Activated CD4-positive, alpha-beta T cell treated with anti-CD3 and anti-CD28 coated beads for 1 hour (primary cell): ENCODE data around the gene MYPN.
"Not testable (repeated sequence)": the region's sequence is repeated elsewhere in the genome, so short reads cannot be mapped to it uniquely, and the experiment has no call there.

Experiments used
- DNase-seq: peaks from one replicate; pipeline ENCODE4 v3.0.0-alpha.2; 2020

Gene MYPN

DNA sequence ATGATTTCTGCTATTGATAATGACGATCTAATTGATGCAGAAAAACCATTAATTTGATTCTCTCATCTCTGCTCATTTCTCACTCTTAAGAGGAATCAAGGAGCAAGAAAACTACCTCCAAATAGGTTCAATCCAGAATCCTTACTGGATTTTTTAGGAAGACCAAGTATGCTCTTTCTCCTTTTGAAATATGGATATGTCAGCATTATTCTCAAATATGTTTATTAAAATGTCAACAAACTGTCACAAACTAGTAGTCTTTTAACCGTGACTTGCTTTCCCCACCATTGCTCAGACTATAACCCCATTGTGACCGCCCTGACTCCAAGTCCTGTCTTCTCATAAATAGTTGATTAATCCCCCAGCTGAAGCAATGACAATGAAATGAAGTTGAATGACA lies 123.8 kb downstream of the MYPN start:
- no peak for DNase-seq

DNA sequence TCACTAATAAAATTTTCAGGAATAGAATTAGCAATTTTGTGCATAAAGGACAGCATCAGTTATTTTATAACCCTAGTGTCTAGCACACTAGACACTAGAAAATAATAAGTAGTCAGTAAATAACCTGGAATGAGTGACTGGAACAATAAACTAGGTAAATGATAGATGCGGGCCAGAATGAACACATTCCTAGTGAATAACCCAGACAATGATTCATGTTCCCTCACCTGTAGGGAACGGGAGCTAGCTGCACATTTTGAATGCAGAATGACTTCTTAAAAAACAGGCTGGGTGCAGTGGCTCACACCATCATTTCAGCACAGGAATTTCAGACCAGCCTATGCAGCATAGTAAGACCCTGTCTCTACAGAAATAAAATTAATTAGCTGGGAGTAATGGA lies 125.8 kb downstream of the MYPN start:
- DNase-seq = no peak

DNA sequence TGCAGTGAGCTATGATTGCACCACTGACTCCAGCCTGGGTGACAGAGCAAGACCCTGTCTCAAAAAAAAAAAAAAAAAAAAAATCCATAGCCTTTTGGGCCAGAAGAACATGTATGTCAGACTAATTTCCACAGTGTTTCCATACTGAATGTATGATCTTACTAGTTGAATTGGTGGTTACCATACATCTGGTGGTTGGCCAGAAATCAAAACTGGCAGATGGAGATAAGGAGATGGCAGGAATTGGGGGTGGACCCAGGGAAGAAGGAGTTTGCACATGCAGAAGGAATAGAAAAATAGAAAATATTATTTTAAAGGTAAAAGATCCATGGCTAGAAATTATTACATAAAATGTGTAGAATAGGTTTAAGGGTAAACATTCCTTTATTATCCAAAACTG lies 126.3 kb downstream of the MYPN start:
- DNase-seq = no peak

DNA sequence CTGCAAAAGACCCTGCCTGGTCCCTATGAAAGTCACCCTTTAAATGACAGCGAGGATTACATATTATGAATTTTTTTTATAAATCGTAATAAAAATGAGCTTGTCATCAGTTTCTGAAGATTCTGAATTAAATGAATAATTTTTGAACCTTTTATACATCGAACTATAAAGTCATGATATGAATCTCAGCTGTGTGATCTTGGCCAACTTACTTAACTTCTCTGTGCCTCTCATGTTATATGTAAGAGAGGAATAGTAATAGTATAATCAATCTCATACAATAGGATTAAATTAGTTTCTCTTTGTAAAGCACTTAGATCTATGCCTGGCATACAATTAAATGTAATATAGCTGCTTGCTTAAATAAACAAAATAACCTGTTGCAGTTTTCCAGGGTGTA lies 127.9 kb downstream of the MYPN start:
- DNase-seq = no peak

DNA sequence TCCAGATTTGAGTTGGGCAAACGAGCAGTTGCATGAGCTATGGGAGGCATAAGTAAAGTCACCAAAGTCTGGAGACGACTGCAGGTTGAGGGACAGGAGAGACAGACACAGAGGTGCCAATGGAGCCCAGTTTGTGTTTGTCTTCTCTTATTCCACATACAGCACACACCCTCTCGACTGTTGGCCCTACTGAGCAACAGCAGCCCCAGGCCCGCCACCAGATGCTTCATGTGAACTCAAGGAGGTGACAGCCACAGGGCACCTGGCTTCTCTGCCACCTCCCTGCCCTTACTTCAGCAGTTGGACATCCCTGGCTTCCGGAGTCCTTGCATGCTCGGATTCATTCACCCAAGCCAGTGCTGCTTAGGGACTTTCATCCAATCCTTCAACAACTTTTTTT lies 129.1 kb downstream of the MYPN start:
- DNase-seq = no peak

DNA sequence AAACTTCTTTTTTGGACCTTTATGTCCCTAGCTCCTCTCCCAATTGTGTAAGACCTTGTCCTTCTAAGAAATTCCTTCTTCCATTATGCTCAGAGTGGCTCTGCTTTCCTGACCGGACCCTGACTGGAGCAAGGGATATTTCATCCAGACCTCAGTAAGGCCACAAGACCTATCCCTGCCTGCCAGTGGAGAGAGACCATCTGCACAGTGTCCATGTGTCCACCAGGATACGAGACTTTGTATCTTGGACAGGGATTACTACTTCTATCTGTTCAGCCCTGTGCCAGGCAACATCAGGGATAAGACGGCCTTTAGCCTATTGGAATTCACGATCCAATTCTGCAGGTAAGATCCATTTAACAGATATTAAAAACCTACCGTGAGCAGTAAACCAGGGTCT lies 129.8 kb downstream of the MYPN start:
- DNase-seq = no peak

DNA sequence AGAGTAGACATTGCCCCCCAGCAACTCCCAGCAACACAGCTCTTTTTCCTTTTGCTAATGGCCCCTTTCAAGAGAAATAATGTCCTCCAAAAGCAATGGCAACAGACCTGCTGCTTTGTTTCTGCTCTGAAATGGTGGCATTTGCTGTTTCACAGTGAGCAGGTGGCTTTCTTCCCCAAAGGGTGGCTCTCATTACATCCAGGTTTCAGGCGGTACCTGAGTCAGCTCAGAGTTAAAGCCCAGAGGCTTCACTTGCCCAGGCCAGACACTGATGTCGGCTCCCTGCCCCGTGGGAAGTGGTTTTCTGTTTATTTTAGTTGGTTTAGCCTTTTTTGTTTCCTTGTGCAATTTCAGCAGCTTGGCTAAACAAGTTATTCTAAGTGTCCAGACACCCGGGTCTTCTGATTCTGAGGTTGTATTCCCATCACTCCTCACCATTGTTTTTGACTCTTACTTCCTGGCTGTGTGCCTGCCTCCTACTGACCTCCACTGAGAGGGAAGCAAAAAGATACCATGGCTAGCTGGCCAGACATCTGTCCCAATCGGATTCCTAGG lies 130.4 kb downstream of the MYPN start:
- no peak for DNase-seq

DNA sequence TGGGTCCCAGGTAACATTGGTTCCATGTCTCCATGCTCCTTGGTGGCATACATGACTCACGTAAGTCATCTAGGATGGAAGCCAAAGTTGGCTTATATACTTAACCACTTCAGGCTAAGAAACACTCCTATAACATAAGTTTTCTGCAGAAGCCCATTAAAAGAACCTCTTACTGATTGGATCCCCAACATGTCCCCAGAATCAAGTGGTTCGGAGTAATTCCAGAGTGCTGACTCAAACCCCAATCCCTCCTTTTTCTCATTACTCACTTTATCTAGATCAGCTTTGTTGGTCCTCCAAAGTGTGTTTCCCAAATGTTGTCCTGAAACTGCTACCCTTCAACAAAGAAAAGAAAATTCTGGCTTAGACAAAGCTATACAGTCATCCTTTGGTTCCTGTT lies 132.8 kb downstream of the MYPN start:
- DNase-seq = no peak

DNA sequence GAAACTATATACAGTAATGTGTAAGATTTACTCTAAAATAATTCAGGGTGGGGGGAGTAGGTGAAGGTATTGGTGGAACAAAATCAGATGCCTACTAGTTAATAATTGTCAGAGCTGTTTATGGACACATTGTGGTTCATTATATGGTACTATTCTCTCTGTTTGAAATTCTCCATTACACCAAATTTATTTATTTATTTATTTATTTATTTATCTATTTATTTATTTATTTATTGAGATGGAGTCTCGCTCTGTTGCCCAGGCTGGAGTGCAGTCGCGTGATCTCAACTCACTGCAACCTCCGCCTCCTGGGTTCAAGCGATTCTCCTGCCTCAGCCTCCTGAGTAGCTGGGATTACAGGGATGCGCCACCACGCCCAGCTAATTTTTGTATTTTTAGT lies 137.1 kb downstream of the MYPN start:
- DNase-seq = not testable (repeated sequence)

DNA sequence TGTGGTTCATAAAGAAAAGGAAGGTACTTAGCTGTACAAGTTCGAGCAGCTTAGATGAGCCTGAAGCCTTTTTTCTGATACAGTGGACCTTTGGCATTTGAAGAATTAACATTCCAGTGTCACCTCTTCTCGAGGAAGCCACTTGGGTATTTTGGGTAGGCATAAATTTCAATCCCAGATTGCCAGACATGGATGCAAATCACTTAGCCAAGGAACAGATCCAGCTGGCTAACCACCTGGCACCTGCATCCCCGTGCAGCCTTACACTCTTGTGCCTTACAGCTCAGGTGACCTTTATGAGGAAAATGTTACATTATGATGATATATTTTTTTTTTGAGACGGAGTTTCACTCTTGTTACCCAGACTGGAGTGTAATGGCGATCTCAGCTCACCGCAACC lies 138.6 kb downstream of the MYPN start:
- DNase-seq = no peak

DNA sequence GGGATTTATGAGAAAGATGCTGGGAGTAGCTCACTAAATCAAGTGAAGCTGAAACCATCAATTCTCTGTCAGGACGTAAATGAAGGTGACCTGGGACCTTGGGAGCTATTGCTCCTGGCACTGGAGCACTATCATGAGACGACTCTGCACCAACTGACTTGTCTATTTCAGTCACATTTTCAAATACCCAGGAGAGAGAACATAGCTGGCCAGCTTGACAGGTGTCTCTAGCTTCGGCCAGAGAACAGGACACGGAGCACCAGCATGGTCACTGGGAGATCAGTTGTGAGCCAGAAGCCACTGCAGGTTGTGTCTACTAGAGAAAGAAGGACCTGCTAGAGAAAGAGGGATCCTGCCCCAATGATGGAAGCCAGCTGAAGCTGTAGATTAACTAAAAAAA lies 140.0 kb downstream of the MYPN start:
- no peak for DNase-seq

DNA sequence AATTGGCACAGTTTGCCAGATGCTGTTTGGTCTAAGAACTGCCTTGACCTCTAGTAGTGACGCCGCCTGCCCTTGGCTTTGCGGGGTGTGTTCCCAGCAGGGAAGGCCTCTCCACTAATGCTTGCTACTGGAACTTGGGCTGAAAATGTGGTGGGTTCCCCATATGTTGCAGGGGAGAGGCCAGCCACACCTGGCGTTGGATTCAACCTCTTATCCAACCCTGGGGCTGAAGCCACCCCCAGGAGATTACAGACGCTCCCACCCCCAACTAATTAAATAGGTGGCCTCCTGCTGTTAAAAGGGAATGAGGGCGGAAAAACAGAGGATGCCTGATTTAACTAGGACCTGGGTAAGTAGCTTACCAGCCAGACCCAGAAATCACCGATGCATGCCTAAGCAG lies 141.9 kb downstream of the MYPN start:
- no peak for DNase-seq

DNA sequence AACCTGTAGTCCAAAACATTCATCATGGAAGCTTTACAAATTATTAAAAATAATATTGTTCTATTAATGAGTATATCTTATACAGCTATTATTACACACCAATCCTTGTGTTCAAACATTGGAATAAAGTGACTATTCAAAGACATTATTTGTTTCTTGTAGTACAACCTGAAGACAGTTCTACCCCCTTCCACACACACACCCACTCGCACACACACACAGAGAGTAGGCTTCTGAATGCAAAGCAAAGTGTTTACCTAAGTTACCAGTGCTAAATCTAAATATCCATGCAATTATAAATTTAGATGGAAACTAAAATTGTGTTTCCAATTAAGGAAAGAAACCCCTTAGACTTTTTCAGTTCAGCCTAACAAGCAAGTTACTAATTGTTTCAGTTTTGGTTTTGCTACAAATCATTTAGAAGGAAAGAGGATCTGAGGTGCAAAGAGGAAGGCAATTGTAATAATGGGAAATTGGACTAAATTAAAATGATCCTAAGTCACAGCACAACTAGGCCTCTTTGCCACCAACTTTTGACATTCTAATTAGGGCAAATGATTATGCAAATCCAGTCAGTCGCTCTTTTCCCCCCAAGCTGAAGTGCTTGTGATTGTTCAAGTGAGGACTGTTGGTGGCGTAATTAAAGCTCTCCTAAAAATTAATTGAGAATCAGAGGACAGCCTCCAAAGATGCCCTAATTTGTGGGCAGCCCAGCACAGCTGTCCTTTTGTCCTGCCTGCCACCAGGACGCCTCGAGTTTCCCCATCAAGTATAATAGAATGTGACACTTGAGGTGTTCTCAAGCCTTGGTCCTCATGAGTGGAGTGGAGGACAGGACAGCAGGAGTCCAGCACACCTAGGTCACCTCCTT lies 142.6 kb downstream of the MYPN start:
- DNase-seq = no peak

DNA sequence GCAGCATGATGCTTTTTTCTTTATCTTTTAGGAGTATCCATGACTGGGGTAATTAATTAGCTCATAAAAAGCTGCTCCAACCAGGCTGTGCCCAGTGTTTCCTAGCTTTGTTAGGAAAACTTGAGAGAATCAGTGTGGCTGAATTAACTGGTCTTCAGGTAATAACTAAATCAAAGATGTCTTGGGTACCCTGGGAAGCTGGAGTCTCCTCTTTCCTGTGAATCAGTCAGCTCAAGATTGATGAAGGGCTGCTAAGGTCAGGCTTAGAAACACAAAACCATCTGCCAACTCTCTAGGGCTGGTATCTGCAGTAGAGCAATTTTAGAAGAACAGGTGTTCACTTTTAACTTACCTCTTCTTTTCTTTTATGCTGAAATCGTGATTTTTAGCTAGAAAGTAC lies 144.1 kb downstream of the MYPN start:
- DNase-seq = no peak

DNA sequence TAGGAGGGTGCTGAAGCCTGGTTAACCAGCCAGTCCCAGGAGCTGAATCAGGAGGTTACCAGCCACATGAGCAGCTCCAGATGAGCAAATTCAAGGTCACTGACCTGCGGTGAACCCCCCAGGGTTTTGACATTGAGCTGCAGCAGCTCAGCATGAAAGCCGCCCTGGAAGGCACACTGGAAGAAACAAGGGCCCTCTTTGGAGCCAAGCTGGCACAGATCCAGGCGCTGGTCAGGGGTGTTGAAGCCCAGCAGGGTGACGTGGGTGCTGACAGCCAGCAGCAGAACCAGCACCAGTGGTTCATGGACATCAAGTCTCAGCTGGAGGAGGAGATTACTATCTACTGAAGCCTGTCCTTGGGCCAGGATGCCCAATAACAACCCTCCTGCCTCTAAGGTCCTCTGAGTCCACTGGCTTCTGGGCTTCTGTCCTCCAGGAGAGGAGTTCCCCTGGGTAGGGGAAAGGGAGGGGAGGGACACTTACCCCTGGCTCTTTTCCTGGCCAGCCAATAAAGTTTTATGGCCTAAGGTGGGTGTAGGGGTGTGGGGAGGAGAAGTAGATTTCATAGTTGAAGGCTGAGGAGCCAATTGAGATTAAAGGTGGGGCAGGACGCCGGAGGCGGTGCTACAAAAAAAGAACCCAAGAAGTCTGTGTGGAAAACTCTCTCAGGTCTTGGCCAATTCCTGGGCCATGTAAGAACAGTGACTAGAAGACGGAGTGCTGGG lies 152.0 kb downstream of the MYPN start:
- DNase-seq = no peak
